Chondrocyte (in vitro differentiated cells): Measurements from ENCODE around the gene PLPP3. TPM values are rescaled to one million over a fixed set of nuclear protein-coding genes. Genes with fewer than 3 reads are reported as not detected.

Source experiments
- DNase-seq: peaks from one replicate; pipeline ENCODE4 v3.0.0; 2021; ENCODE audit warnings: mixed read lengths, low spot score
- H3K27ac Mint-ChIP-seq: one replicate; pipeline ENCODE4 v1.8.0; 2021; ENCODE audit warnings: mild to moderate bottlenecking, moderate library complexity, mixed read lengths; ENCODE audit not compliant: unreplicated experiment
- H3K27me3 Mint-ChIP-seq: 2 replicates; pipeline ENCODE4 v1.8.0; 2021; ENCODE audit warnings: low read depth, mixed read lengths
- H3K36me3 Mint-ChIP-seq: 2 replicates; pipeline ENCODE4 v1.8.0; 2021; ENCODE audit warnings: low read depth, mixed read lengths
- H3K4me1 Mint-ChIP-seq: 2 replicates; pipeline ENCODE4 v1.8.0; 2021; ENCODE audit warnings: low read depth, mild to moderate bottlenecking, mixed read lengths
- H3K4me3 Mint-ChIP-seq: one replicate; pipeline ENCODE4 v1.8.0; 2021; ENCODE audit warnings: mild to moderate bottlenecking, moderate library complexity, mixed read lengths; ENCODE audit not compliant: unreplicated experiment
- H3K9me3 Mint-ChIP-seq: 2 replicates; pipeline ENCODE4 v1.8.0; 2021; ENCODE audit warnings: low read depth, mixed read lengths
- CTCF ChIP-seq: fragments of 200-600 bp; sonication (generic); IDR thresholded peaks from 2 replicates; pipeline ENCODE4 v1.5.0; 2021; ENCODE audit warnings: antibody characterized with exemption, mild to moderate bottlenecking, moderate library complexity
- total RNA-seq: library from RNA; stranded (reverse); gene quantifications from 3 replicates; pipeline ENCODE4 v1.2.1, GENCODE V29; 2021

Gene PLPP3
- total RNA-seq, 1 donor from 2014 or later = 20.5 TPM

GRCh38 chr1:56469640-56470371, 109.6 kb downstream of the PLPP3 start:
- Mint-ChIP-seq H3K4me1 (no peaks in the 10 kb centered on the region), H3K9me3 (no peaks in the 10 kb centered on the region), H3K27ac (no peak overlapping the region), H3K27me3 (peaks cover 4% of the 10 kb centered on the region), H3K4me3 (no peak overlapping the region), H3K36me3 (no peaks in the 10 kb centered on the region)
- TF ChIP-seq CTCF = no peak
- DNase-seq = no peak

GRCh38 chr1:56468518-56468917, 110.8 kb downstream of the PLPP3 start:
- Mint-ChIP-seq H3K27me3 (peaks cover 4% of the 10 kb centered on the region), H3K4me3 (no peak overlapping the region), H3K27ac (no peak overlapping the region), H3K36me3 (no peaks in the 10 kb centered on the region), H3K4me1 (no peaks in the 10 kb centered on the region), H3K9me3 (no peaks in the 10 kb centered on the region)
- no peak for TF ChIP-seq CTCF
- DNase-seq = no peak

- DNase-seq = no peak
- H3K27me3 Mint-ChIP-seq = peaks cover 4% of the 10 kb centered on the region
- no peaks in the 10 kb centered on the region for H3K36me3 Mint-ChIP-seq
- no peak overlapping the region for H3K4me3 Mint-ChIP-seq
- TF ChIP-seq CTCF = no peak
- no peak overlapping the region for H3K27ac Mint-ChIP-seq
- no peaks in the 10 kb centered on the region for H3K4me1 Mint-ChIP-seq
- H3K9me3 Mint-ChIP-seq = no peaks in the 10 kb centered on the region
Observed at GRCh38 chr1:56466538-56466937, 112.8 kb downstream of the PLPP3 start.

GRCh38 chr1:56464294-56464693, 115.1 kb downstream of the PLPP3 start:
- Mint-ChIP-seq H3K27me3 (no peaks in the 10 kb centered on the region), H3K27ac (no peak overlapping the region), H3K4me1 (no peaks in the 10 kb centered on the region), H3K9me3 (no peaks in the 10 kb centered on the region), H3K4me3 (no peak overlapping the region), H3K36me3 (no peaks in the 10 kb centered on the region)
- no peak for DNase-seq
- no peak for TF ChIP-seq CTCF

GRCh38 chr1:56463376-56463775, 116.0 kb downstream of the PLPP3 start:
- H3K4me3 Mint-ChIP-seq = no peak overlapping the region
- H3K36me3 Mint-ChIP-seq = no peaks in the 10 kb centered on the region
- no peak for TF ChIP-seq CTCF
- H3K27me3 Mint-ChIP-seq = no peaks in the 10 kb centered on the region
- no peak overlapping the region for H3K27ac Mint-ChIP-seq
- no peaks in the 10 kb centered on the region for H3K9me3 Mint-ChIP-seq
- H3K4me1 Mint-ChIP-seq = no peaks in the 10 kb centered on the region
- DNase-seq = no peak
